DND-41 (cell line): ENCODE results near the gene RYR2.

Experiments
- ATAC-seq: fragments of 200-7000 bp; cut with Tn5 transposase; 3 replicates; pipeline ENCODE4 v1.9.1; 2021; ENCODE audit warnings: low read depth; ENCODE audit not compliant: insufficient read depth
- DNase-seq: peaks from one replicate; pipeline ENCODE4 v3.0.0-alpha.2; 2020
- H2AFZ ChIP-seq: 2 replicates; pipeline ENCODE4 v1.6.0; 2012; ENCODE audit warnings: low read depth, low read length
- H3K27ac ChIP-seq: 2 replicates; pipeline ENCODE4 v1.5.1; 2012; ENCODE audit warnings: low read length, inconsistent platforms
- H3K27me3 ChIP-seq: fragments of 200-600 bp; sonication (generic); 2 replicates; pipeline ENCODE4 v1.6.0; 2012; ENCODE audit warnings: low read length, mild to moderate bottlenecking, inconsistent platforms; ENCODE audit not compliant: insufficient read depth, poor library complexity
- H3K36me3 ChIP-seq: 2 replicates; pipeline ENCODE4 v1.5.1; 2012; ENCODE audit warnings: low read length, inconsistent platforms; ENCODE audit not compliant: insufficient read depth
- H3K4me1 ChIP-seq: 2 replicates; pipeline ENCODE4 v1.5.1; 2012; ENCODE audit warnings: mild to moderate bottlenecking, low read length; ENCODE audit not compliant: insufficient read depth
- H3K4me2 ChIP-seq: 2 replicates; pipeline ENCODE4 v1.6.0; 2012; ENCODE audit warnings: mild to moderate bottlenecking, moderate library complexity, low read length, inconsistent platforms; ENCODE audit not compliant: insufficient read depth
- H3K4me3 ChIP-seq, 2 experiments: fragments of 200-600 bp in 1 of 2; shearing (Covaris generic) in 1 of 2; 2 replicates each; pipeline ENCODE4 v1.5.1; 2012 to 2016; ENCODE audit warnings: inconsistent platforms in 2 of 2, low read length in 2 of 2, mild to moderate bottlenecking in 2 of 2, low read depth in 1 of 2, moderate library complexity in 1 of 2
- H3K79me2 ChIP-seq: 2 replicates; pipeline ENCODE4 v1.6.0; 2012; ENCODE audit warnings: low read length, inconsistent platforms; ENCODE audit not compliant: insufficient read depth
- H3K9ac ChIP-seq: 2 replicates; pipeline ENCODE4 v1.6.0; 2012; ENCODE audit warnings: low read depth, mild to moderate bottlenecking, inconsistent platforms, low read length, moderate library complexity
- H3K9me3 ChIP-seq: 2 replicates; pipeline ENCODE4 v1.5.1; 2012; ENCODE audit warnings: low read length, moderate library complexity, mild to moderate bottlenecking, inconsistent platforms; ENCODE audit not compliant: insufficient read depth, severe bottlenecking
- H4K20me1 ChIP-seq: 2 replicates; pipeline ENCODE4 v1.6.0; 2012; ENCODE audit warnings: low read length; ENCODE audit not compliant: insufficient read depth
- EZH2 ChIP-seq: IDR thresholded peaks from 3 replicates; pipeline ENCODE4 v1.6.1; 2012; ENCODE audit warnings: borderline replicate concordance, low read depth, mild to moderate bottlenecking, moderate library complexity, low read length, inconsistent platforms; ENCODE audit not compliant: severe bottlenecking
- TF ChIP-seq, protein P1 (sequence below): IDR thresholded peaks from 2 replicates; pipeline ENCODE4 v1.5.1; 2012; ENCODE audit warnings: borderline replicate concordance, low read length, moderate library complexity, mild to moderate bottlenecking; ENCODE audit not compliant: poor library complexity, severe bottlenecking; ENCODE audit errors: extremely low read depth

RYR2 gene

DNA sequence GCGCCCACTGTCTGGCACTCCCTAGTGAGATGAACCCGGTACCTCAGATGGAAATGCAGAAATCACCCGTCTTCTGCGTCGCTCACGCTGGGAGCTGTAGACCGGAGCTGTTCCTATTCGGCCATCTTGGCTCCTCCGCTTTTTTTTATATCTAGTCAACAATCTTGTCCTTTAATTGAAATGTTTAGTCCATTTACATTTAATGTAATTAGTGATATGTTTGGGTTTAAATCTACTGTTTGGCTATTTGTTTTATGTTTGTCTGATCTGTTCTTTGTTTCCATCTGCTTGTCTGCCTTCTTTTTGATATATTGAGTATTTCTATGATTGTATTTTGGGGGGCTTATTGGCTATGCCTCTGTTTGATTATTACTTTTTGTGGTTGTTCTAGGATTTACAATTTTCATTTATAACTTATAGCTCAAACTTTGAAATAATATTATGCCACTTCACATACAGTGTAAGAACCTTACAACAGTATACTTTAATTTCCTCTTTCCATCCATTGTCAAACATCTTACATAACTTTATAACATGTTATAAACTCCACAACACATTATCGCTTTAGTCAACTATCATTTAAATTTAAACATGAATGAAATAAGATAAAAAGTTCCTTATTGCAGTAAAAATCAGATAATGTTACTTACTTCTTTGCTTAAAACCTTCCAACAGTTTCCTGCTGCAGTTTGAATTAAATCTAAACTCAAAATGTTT, 16.5 kb upstream of the RYR2 start:
- H3K4me1 ChIP-seq: no peaks in the 10 kb centered on the region
- H3K9me3 ChIP-seq: no peaks in the 10 kb centered on the region
- ATAC-seq (no peak), DNase-seq (no peak)
- H3K9ac ChIP-seq: no peak overlapping the region
- no peak overlapping the region for H3K4me2 ChIP-seq
- TF ChIP-seq, protein P1, sequence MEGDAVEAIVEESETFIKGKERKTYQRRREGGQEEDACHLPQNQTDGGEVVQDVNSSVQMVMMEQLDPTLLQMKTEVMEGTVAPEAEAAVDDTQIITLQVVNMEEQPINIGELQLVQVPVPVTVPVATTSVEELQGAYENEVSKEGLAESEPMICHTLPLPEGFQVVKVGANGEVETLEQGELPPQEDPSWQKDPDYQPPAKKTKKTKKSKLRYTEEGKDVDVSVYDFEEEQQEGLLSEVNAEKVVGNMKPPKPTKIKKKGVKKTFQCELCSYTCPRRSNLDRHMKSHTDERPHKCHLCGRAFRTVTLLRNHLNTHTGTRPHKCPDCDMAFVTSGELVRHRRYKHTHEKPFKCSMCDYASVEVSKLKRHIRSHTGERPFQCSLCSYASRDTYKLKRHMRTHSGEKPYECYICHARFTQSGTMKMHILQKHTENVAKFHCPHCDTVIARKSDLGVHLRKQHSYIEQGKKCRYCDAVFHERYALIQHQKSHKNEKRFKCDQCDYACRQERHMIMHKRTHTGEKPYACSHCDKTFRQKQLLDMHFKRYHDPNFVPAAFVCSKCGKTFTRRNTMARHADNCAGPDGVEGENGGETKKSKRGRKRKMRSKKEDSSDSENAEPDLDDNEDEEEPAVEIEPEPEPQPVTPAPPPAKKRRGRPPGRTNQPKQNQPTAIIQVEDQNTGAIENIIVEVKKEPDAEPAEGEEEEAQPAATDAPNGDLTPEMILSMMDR: no peak
- no peak for TF ChIP-seq EZH2
- H3K4me3 ChIP-seq: no peak overlapping the region
- H3K36me3 ChIP-seq: no peaks in the 10 kb centered on the region
- no peaks in the 10 kb centered on the region for H4K20me1 ChIP-seq
- H3K27ac ChIP-seq: no peak overlapping the region
- no peak overlapping the region for H2AFZ ChIP-seq
- H3K27me3 ChIP-seq: no peaks in the 10 kb centered on the region
- no peaks in the 10 kb centered on the region for H3K79me2 ChIP-seq

GRCh38 chr1:237029240-237029639, 12.7 kb upstream of the RYR2 start:
- Histone ChIP-seq H3K4me1 (no peaks in the 10 kb centered on the region), H3K4me3 (no peak overlapping the region), H3K27ac (no peak overlapping the region), H3K36me3 (no peaks in the 10 kb centered on the region), H3K4me2 (no peak overlapping the region), H4K20me1 (no peaks in the 10 kb centered on the region), H2AFZ (no peak overlapping the region), H3K9ac (no peak overlapping the region), H3K9me3 (no peaks in the 10 kb centered on the region), H3K27me3 (no peaks in the 10 kb centered on the region), H3K79me2 (no peaks in the 10 kb centered on the region)
- TF ChIP-seq, protein P1: no peak
- no peak for TF ChIP-seq EZH2
- ATAC-seq (no peak), DNase-seq (no peak)

- H2AFZ ChIP-seq: no peak overlapping the region
- no peaks in the 10 kb centered on the region for H4K20me1 ChIP-seq
- H3K4me2 ChIP-seq: no peak overlapping the region
- no peak overlapping the region for H3K4me3 ChIP-seq
- no peaks in the 10 kb centered on the region for H3K79me2 ChIP-seq
- no peak overlapping the region for H3K9ac ChIP-seq
- H3K27me3 ChIP-seq: no peaks in the 10 kb centered on the region
- no peak for ATAC-seq
- no peaks in the 10 kb centered on the region for H3K9me3 ChIP-seq
- DNase-seq: no peak
- H3K4me1 ChIP-seq: no peaks in the 10 kb centered on the region
- H3K36me3 ChIP-seq: no peaks in the 10 kb centered on the region
- H3K27ac ChIP-seq: no peak overlapping the region
- no peak for TF ChIP-seq EZH2
- TF ChIP-seq, protein P1: no peak
Measured at GRCh38 chr1:237029850-237030535, 12.0 kb upstream of the RYR2 start.
